ENCODE measurements around the gene IPO9. TPM values are rescaled to one million over a fixed set of nuclear protein-coding genes. Genes with fewer than 3 reads are reported as not detected.

Gene IPO9
- total and polyA plus RNA-seq, 10 of the 15 experiments (the other 5 are each of a cell fraction or from before 2014, with no cell fraction given): 19.1 to 77.3 (median 34.1) TPM

GRCh38 chr1:201792534-201793305 lies 36.2 kb upstream of the IPO9 start:
- Histone ChIP-seq H4K20me1 (ENCODE audit: control insufficient read depth, insufficient read depth) (no peaks in the 10 kb centered on the region), H3K79me2 (ENCODE audit: control insufficient read depth, insufficient read depth, low read length) (no peaks in the 10 kb centered on the region), H3K4me2 (ENCODE audit: control insufficient read depth, insufficient read depth) (no peak overlapping the region), H3K4me1 (ENCODE audit: control insufficient read depth, insufficient read depth, low read length) (no peaks in the 10 kb centered on the region), H3K9me3 (replicated peaks; ENCODE audit: control insufficient read depth, insufficient read depth, low read length) (no peaks in the 10 kb centered on the region), H2AFZ (ENCODE audit: control insufficient read depth, low read depth, low read length) (no peak overlapping the region), H3K36me3 (ENCODE audit: control insufficient read depth in 2 of 2, insufficient read depth in 2 of 2, low read length in 1 of 2) (no peaks in the 10 kb centered on the region), H3K9ac (ENCODE audit: control insufficient read depth, insufficient read depth, low read length) (no peak overlapping the region), H3K27me3 (replicated peaks in 1 of 2; ENCODE audit: control insufficient read depth in 2 of 2, insufficient read depth in 2 of 2, low read length in 1 of 2) (peaks cover 2% of the 10 kb centered on the region in 2 experiments; a peak in 3 of 4 replicates), H3K27ac (ENCODE audit: control insufficient read depth, insufficient read depth) (no peak overlapping the region), H3K4me3 (no peak overlapping the region)
- TF ChIP-seq RAD21 (IDR thresholded peaks at IDR 0.05; ENCODE audit: insufficient read depth, low read depth, low read length) (peak; percentile 96), YY1 (IDR thresholded peaks at IDR 0.05; ENCODE audit: low read depth, low read length) (peak; percentile 40; the same call in 1 of the 2 replicates), SMC3 (IDR thresholded peaks at IDR 0.05; ENCODE audit: borderline replicate concordance, low read length) (peak; percentile 89), SIN3A (IDR thresholded peaks at IDR 0.05; ENCODE audit: low read depth, low read length) (no peak), IRF4 (IDR thresholded peaks at IDR 0.05; ENCODE audit: low read depth, low read length) (no peak), POLR2A (IDR thresholded peaks at IDR 0.05; ENCODE audit: low read depth, low read length) (no peak), SMARCA5 (IDR thresholded peaks at IDR 0.05) (no peak; the same call in 1 of the 2 replicates), DPF2 (IDR thresholded peaks at IDR 0.05) (no peak), CTCF (IDR thresholded peaks at IDR 0.05 in 2 of 3, conservative IDR thresholded peaks at IDR 0.05 in 1 of 3; ENCODE audit: control insufficient read depth in 2 of 3, extremely low read depth in 1 of 3, insufficient read depth in 1 of 3, low read depth in 3 of 3, low read length in 3 of 3) (peak; percentile 95 to 97 (median 96); a peak in 5 of 6 replicates), KAT2A (conservative IDR thresholded peaks at IDR 0.05; ENCODE audit: control insufficient read depth, low read depth, low read length) (no peak)
- ChIA-PET CTCF (interaction anchor here (0.8 to 15.6 kb wide), 34 partner anchors 8 to 345 kb away, joined by 3 to 332 read pairs (median 3); no protein-coding TSS in a partner anchor), POLR2A (no interaction called here), SMC1A (ENCODE audit: uncharacterized antibody, unreplicated experiment) (interaction anchor here (0.7 to 3.1 kb wide), 10 partner anchors 62 to 262 kb away, joined by 3 to 43 read pairs (median 3); no protein-coding TSS in a partner anchor), RAD21 (ENCODE audit: unreplicated experiment) (interaction anchor here (0.7 to 4.9 kb wide), 11 partner anchors 22 to 345 kb away, joined by 3 to 64 read pairs (median 3); no protein-coding TSS in a partner anchor)
- BruUV-seq (replicated peaks): no TSS peak
- in situ Hi-C loops (cut with MboI): no loop called here
- no peak for DNase-seq (ENCODE audit: low read depth, low spot score)
- WGBS (ENCODE audit: insufficient coverage, insufficient replicate concordance, low lambda C conversion rate, missing lambda C conversion rate): 44% methylated on average over 9 of the region's 9 CpGs
- peak; percentile 86 for FAIRE-seq
- peak; percentile 94 for ATAC-seq
- intact Hi-C loops (cut with micrococcal nuclease; ENCODE audit: unreplicated experiment): loop anchor here (1.0 to 2.0 kb wide), 3 partner anchors 83 to 262 kb away; no protein-coding TSS in a partner anchor

Data from GM12878 (cell line).